Measurements from ENCODE around the gene ZNF541. TPM values are rescaled to one million over a fixed set of nuclear protein-coding genes. Genes with fewer than 3 reads are reported as not detected.

Gene ZNF541
- not detected in 2 replicates for total RNA-seq

- no peak for DNase-seq (ENCODE audit: low read depth)
Measured at GRCh38 chr19:47573071-47574026, at the start of gene ZNF541. Gene ZNF541 (minus strand): TSS chr19:47573148. CDS start chr19:47555856, 17,292 bp downstream.

GRCh38 chr19:47619763-47620162, 46.8 kb upstream of the ZNF541 start:
- DNase-seq (ENCODE audit: low read depth): no peak

- DNase-seq (ENCODE audit: low read depth): peak; percentile 15
Measured at GRCh38 chr19:47618771-47619170, 45.8 kb upstream of the ZNF541 start.

GRCh38 chr19:47615714-47616113, 42.8 kb upstream of the ZNF541 start:
- no peak for DNase-seq (ENCODE audit: low read depth)

GRCh38 chr19:47615230-47615629, 42.3 kb upstream of the ZNF541 start:
- DNase-seq (ENCODE audit: low read depth): no peak

GRCh38 chr19:47614559-47614958, 41.6 kb upstream of the ZNF541 start:
- DNase-seq (ENCODE audit: low read depth): no peak

- DNase-seq (ENCODE audit: low read depth): no peak
Measured at GRCh38 chr19:47614021-47614295, 41.0 kb upstream of the ZNF541 start.

GRCh38 chr19:47613165-47614020, 40.4 kb upstream of the ZNF541 start:
- peak; percentile 67 for DNase-seq (ENCODE audit: low read depth)

GRCh38 chr19:47610902-47611301, 38.0 kb upstream of the ZNF541 start:
- no peak for DNase-seq (ENCODE audit: low read depth)

GRCh38 chr19:47609906-47610894, 37.3 kb upstream of the ZNF541 start:
- no peak for DNase-seq (ENCODE audit: low read depth)

- DNase-seq (ENCODE audit: low read depth): peak; percentile 52
Measured at GRCh38 chr19:47608969-47609905, 36.3 kb upstream of the ZNF541 start, which contains the start of gene BICRA. Gene BICRA (plus strand): TSS chr19:47609134. CDS start chr19:47673575, 64,441 bp downstream.

- DNase-seq (ENCODE audit: low read depth): peak; percentile 53
Measured at GRCh38 chr19:47608074-47608918, 35.3 kb upstream of the ZNF541 start.

- no peak for DNase-seq (ENCODE audit: low read depth)
Measured at GRCh38 chr19:47607564-47608073, 34.7 kb upstream of the ZNF541 start.

- DNase-seq (ENCODE audit: low read depth): no peak
Measured at GRCh38 chr19:47603706-47604565, 31.0 kb upstream of the ZNF541 start.

GRCh38 chr19:47601180-47601904, 28.4 kb upstream of the ZNF541 start:
- no peak for DNase-seq (ENCODE audit: low read depth)

GRCh38 chr19:47600246-47601179, 27.6 kb upstream of the ZNF541 start:
- peak; percentile 95 for DNase-seq (ENCODE audit: low read depth)

Measured in renal cortical epithelial cell (primary cell).